Neural cell (in vitro differentiated cells): ENCODE data around the gene MAST1. TPM values are rescaled to one million over a fixed set of nuclear protein-coding genes. Genes with fewer than 3 reads are reported as not detected.
A peak's percentile ranks its signal among the peaks of the same experiment; 100 is the strongest.

Experiments
- H2AFZ ChIP-seq: fragments of 200-600, 300-800 bp; sonication (generic), shearing (Covaris generic); 2 replicates; pipeline ENCODE4 v1.6.0; 2014; ENCODE audit warnings: low read depth, mild to moderate bottlenecking, antibody characterized with exemption, low read length, moderate library complexity
- H3F3A ChIP-seq: fragments of 200-600 bp; shearing (Covaris generic); 2 replicates; pipeline ENCODE4 v1.6.1; 2016; ENCODE audit warnings: mild to moderate bottlenecking, moderate library complexity, mixed read lengths, antibody characterized with exemption, low read length; ENCODE audit not compliant: insufficient read depth, poor library complexity, severe bottlenecking
- H3K27ac ChIP-seq: fragments of 200-600, 300-800 bp; sonication (generic), shearing (Covaris generic); 2 replicates; pipeline ENCODE4 v1.5.1; 2014; ENCODE audit warnings: mild to moderate bottlenecking, low read length, moderate library complexity
- H3K27me3 ChIP-seq: fragments of 300-800, 200-600 bp; sonication (generic), shearing (Covaris generic); 2 replicates; pipeline ENCODE4 v1.6.0; 2014; ENCODE audit warnings: mild to moderate bottlenecking, low read depth, low read length, moderate library complexity; ENCODE audit not compliant: insufficient read depth
- H3K36me3 ChIP-seq: fragments of 300-800, 200-600 bp; sonication (generic), shearing (Covaris generic); 2 replicates; pipeline ENCODE4 v1.5.1; 2014; ENCODE audit warnings: mild to moderate bottlenecking, antibody characterized with exemption, low read length, moderate library complexity; ENCODE audit not compliant: insufficient read depth
- H3K4me2 ChIP-seq: fragments of 300-800, 200-600 bp; sonication (generic), shearing (Covaris generic); 2 replicates; pipeline ENCODE4 v1.6.0; 2014; ENCODE audit warnings: mild to moderate bottlenecking, low read length
- H3K4me3 ChIP-seq: fragments of 300-800, 200-600 bp; sonication (generic), shearing (Covaris generic); 2 replicates; pipeline ENCODE4 v1.5.1; 2014; ENCODE audit warnings: mild to moderate bottlenecking, low read length, moderate library complexity
- H3K79me2 ChIP-seq: fragments of 200-600 bp; shearing (Covaris generic); replicated peaks from 2 replicates; pipeline ENCODE4 v1.6.0; 2014; ENCODE audit warnings: mild to moderate bottlenecking, low read length, moderate library complexity; ENCODE audit not compliant: insufficient read depth
- H3K9ac ChIP-seq: fragments of 300-800, 200-600 bp; sonication (generic), shearing (Covaris generic); 2 replicates; pipeline ENCODE4 v1.6.1; 2016; ENCODE audit warnings: mild to moderate bottlenecking, low read length, mixed read lengths
- H3K9me2 ChIP-seq: fragments of 200-600 bp; shearing (Covaris generic); 2 replicates; pipeline ENCODE4 v1.6.1; 2016; ENCODE audit warnings: mild to moderate bottlenecking, low read length, mixed read lengths; ENCODE audit not compliant: insufficient read depth
- H3K9me3 ChIP-seq: fragments of 200-600, 300-800 bp; sonication (generic), shearing (Covaris generic); 2 replicates; pipeline ENCODE4 v1.6.1; 2016; ENCODE audit warnings: mild to moderate bottlenecking, mixed run types, low read length, moderate library complexity, mixed read lengths
- H4K20me1 ChIP-seq: fragments of 200-600 bp; shearing (Covaris generic); 2 replicates; pipeline ENCODE4 v1.6.1; 2016; ENCODE audit warnings: mild to moderate bottlenecking, mixed run types; ENCODE audit not compliant: insufficient read depth
- EP300 ChIP-seq: fragments of 450-650 bp; conservative IDR thresholded peaks from 2 replicates; pipeline ENCODE4 v1.6.1; 2014; ENCODE audit warnings: antibody characterized with exemption, mild to moderate bottlenecking, moderate library complexity; ENCODE audit not compliant: poor library complexity, severe bottlenecking
- EZH2 ChIP-seq: fragments of 200-600, 300-800 bp; shearing (Covaris generic), sonication (generic); IDR thresholded peaks from 2 replicates; pipeline ENCODE4 v1.6.1; 2014; ENCODE audit warnings: antibody characterized with exemption, low read length, borderline replicate concordance, mild to moderate bottlenecking; ENCODE audit not compliant: insufficient read depth, poor library complexity, severe bottlenecking
- MXI1 ChIP-seq: fragments of 450-650 bp; conservative IDR thresholded peaks from 2 replicates; pipeline ENCODE4 v1.6.1; 2014; ENCODE audit warnings: antibody characterized with exemption, mild to moderate bottlenecking; ENCODE audit not compliant: poor library complexity, severe bottlenecking
- POLR2AphosphoS5 ChIP-seq: IDR thresholded peaks from 2 replicates; pipeline ENCODE4 v1.6.1; 2012
- RAD21 ChIP-seq: fragments of 450-650 bp; conservative IDR thresholded peaks from 2 replicates; pipeline ENCODE4 v1.6.1; 2014; ENCODE audit warnings: antibody characterized with exemption, mild to moderate bottlenecking, moderate library complexity
- SMC3 ChIP-seq: fragments of 450-650 bp; conservative IDR thresholded peaks from 2 replicates; pipeline ENCODE4 v1.6.1; 2014; ENCODE audit warnings: antibody characterized with exemption, mild to moderate bottlenecking, moderate library complexity; ENCODE audit not compliant: poor library complexity
- TAF1 ChIP-seq: IDR thresholded peaks from 2 replicates; pipeline ENCODE4 v1.6.1; 2012; ENCODE audit warnings: low read depth
- polyA minus RNA-seq: library from RNA; depleted of rRNA, polyadenylated mRNA; stranded (reverse); fragments of >200 nt; gene quantifications from 2 replicates; pipeline ENCODE4 v1.2.3, GENCODE V29; 2014
- polyA plus RNA-seq: library from polyadenylated mRNA; depleted of rRNA; stranded (reverse); fragments of >200 nt; gene quantifications from 2 replicates; pipeline ENCODE4 v1.2.3, GENCODE V29; 2014
- TF ChIP-seq, protein P1 (sequence below): fragments of 450-650 bp; IDR thresholded peaks from 2 replicates; pipeline ENCODE4 v1.5.1; 2014; ENCODE audit warnings: antibody characterized with exemption, mild to moderate bottlenecking, moderate library complexity; ENCODE audit not compliant: poor library complexity, severe bottlenecking
- TF ChIP-seq, protein P2 (sequence below): IDR thresholded peaks from 2 replicates; pipeline ENCODE4 v1.6.1; 2012; ENCODE audit warnings: borderline replicate concordance

Gene MAST1
- polyA plus RNA-seq, result 65.0 and 105 TPM in 2 replicates
- 79.9 and 80.7 TPM in 2 replicates for polyA minus RNA-seq

DNA sequence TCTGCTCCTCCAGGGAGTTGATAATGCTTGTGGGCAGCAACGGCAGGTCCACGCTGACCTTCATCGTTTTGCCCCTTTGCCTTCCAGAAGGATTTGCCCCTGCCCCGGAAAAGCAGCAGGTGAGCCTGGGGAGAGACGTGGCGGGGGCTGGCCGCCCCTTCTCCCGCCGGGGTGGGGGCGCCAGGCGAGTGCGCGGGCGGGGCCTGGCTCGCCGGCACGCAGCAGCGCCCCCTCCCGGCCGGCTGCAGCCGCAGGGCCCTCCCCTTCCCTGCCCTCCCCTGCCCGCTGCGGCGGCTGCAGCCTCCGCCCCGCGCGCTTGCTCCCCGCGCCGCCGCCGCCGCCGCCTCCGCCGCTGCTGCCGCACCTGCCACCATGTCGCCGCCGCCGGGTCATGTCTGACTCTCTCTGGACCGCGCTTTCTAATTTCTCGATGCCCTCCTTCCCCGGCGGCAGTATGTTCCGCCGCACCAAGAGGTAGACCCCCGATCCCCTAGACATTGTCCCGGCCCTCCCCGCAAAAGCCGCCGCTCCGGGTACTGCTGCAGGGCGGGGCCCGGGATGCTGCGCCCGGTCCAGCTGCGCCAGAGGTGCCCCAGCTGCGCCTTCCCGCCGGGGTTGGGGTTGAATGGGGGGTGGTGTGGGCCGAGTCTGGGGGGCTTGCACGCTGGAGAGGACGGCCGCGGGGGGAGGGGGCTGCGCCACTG, at the start of gene MAST1:
Gene MAST1, plus strand, starts transcription at position 334 of the 704 bp plus-strand sequence. Its CDS starts 58 bp downstream, at position 392.
- Histone ChIP-seq H3K4me2 (peak within 1 kb of the TSS; percentile 83), H3K36me3 (peaks cover 5% of the 10 kb centered on the region), H3K79me2 (peaks cover 33% of the 10 kb centered on the region), H3K27ac (peak within 1 kb of the TSS; percentile 91), H3K4me3 (peak within 1 kb of the TSS; percentile 92), H3K9me3 (no peaks in the 10 kb centered on the region), H3K9ac (peak within 1 kb of the TSS; percentile 100), H3K9me2 (no peaks in the 10 kb centered on the region), H3F3A (no peaks in the 10 kb centered on the region), H4K20me1 (peaks cover 6% of the 10 kb centered on the region), H2AFZ (peak within 1 kb of the TSS; percentile 73), H3K27me3 (peaks cover 22% of the 10 kb centered on the region)
- TF ChIP-seq MXI1, result peak; percentile 52
- peak; percentile 41 for TF ChIP-seq RAD21
- TF ChIP-seq, protein P1, sequence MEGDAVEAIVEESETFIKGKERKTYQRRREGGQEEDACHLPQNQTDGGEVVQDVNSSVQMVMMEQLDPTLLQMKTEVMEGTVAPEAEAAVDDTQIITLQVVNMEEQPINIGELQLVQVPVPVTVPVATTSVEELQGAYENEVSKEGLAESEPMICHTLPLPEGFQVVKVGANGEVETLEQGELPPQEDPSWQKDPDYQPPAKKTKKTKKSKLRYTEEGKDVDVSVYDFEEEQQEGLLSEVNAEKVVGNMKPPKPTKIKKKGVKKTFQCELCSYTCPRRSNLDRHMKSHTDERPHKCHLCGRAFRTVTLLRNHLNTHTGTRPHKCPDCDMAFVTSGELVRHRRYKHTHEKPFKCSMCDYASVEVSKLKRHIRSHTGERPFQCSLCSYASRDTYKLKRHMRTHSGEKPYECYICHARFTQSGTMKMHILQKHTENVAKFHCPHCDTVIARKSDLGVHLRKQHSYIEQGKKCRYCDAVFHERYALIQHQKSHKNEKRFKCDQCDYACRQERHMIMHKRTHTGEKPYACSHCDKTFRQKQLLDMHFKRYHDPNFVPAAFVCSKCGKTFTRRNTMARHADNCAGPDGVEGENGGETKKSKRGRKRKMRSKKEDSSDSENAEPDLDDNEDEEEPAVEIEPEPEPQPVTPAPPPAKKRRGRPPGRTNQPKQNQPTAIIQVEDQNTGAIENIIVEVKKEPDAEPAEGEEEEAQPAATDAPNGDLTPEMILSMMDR, result peak; percentile 85
- no peak for TF ChIP-seq EZH2
- no peak for TF ChIP-seq TAF1
- TF ChIP-seq POLR2AphosphoS5, result peak; percentile 93
- TF ChIP-seq SMC3, result peak; percentile 55
- TF ChIP-seq EP300, result no peak
- TF ChIP-seq, protein P2, sequence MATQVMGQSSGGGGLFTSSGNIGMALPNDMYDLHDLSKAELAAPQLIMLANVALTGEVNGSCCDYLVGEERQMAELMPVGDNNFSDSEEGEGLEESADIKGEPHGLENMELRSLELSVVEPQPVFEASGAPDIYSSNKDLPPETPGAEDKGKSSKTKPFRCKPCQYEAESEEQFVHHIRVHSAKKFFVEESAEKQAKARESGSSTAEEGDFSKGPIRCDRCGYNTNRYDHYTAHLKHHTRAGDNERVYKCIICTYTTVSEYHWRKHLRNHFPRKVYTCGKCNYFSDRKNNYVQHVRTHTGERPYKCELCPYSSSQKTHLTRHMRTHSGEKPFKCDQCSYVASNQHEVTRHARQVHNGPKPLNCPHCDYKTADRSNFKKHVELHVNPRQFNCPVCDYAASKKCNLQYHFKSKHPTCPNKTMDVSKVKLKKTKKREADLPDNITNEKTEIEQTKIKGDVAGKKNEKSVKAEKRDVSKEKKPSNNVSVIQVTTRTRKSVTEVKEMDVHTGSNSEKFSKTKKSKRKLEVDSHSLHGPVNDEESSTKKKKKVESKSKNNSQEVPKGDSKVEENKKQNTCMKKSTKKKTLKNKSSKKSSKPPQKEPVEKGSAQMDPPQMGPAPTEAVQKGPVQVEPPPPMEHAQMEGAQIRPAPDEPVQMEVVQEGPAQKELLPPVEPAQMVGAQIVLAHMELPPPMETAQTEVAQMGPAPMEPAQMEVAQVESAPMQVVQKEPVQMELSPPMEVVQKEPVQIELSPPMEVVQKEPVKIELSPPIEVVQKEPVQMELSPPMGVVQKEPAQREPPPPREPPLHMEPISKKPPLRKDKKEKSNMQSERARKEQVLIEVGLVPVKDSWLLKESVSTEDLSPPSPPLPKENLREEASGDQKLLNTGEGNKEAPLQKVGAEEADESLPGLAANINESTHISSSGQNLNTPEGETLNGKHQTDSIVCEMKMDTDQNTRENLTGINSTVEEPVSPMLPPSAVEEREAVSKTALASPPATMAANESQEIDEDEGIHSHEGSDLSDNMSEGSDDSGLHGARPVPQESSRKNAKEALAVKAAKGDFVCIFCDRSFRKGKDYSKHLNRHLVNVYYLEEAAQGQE, result no peak

DNA sequence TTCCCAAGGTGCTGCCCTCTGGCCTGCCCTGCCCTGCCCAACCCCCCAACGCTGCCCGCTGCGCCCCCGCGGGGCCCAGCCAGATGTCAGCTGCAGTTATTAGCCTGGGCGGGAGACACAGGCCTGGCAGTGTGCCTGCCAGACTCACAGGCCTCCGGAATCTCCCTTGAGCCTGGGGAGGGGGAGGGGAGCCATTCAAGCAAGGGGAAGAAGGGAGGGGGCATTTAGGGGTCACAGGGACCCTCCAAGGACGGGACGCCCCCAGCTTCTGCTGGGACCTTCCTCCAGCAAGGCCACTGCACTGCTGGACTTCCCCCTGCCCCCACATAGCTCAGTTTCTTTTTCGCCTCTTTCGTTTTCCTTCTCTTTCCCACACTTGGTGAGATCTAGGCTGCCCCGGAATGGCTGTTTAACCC, 49.6 kb upstream of the MAST1 start:
- no peak for TF ChIP-seq SMC3
- TF ChIP-seq, protein P2, result no peak
- no peak for TF ChIP-seq EP300
- TF ChIP-seq RAD21, result no peak
- no peak for TF ChIP-seq TAF1
- no peak for TF ChIP-seq POLR2AphosphoS5
- no peak for TF ChIP-seq EZH2
- TF ChIP-seq MXI1, result no peak
- TF ChIP-seq, protein P1, result no peak
- H3K27ac ChIP-seq, result no peak overlapping the region
- H2AFZ ChIP-seq, result no peak overlapping the region
- no peaks in the 10 kb centered on the region for H3K79me2 ChIP-seq
- H3F3A ChIP-seq, result no peaks in the 10 kb centered on the region
- no peak overlapping the region for H3K4me2 ChIP-seq
- H3K9me2 ChIP-seq, result no peaks in the 10 kb centered on the region
- H3K36me3 ChIP-seq, result no peaks in the 10 kb centered on the region
- H3K9ac ChIP-seq, result no peak overlapping the region
- peaks cover 29% of the 10 kb centered on the region for H3K27me3 ChIP-seq
- no peaks in the 10 kb centered on the region for H4K20me1 ChIP-seq
- H3K4me3 ChIP-seq, result no peak overlapping the region
- no peaks in the 10 kb centered on the region for H3K9me3 ChIP-seq
